Kidney (tissue), 14 donors: ENCODE data around the gene URB1. TPM values are rescaled to one million over a fixed set of nuclear protein-coding genes. Genes with fewer than 3 reads are reported as not detected.
"Not testable (repeated sequence)": the region's sequence is repeated elsewhere in the genome, so short reads cannot be mapped to it uniquely, and the experiment has no call there.

Experiments
- DNase-seq, 5 donors: peaks; one replicate each; pipeline ENCODE4 v3.0.0-alpha.2; 2013 to 2020
- FAIRE-seq: peaks from 2 replicates; lab custom pipeline; 2012; peaks lifted over from hg19 to GRCh38; lab: Jason Lieb, UNC
- H3K27ac ChIP-seq, 2 donors: one replicate each; pipeline ENCODE4 v1.7.0; 2013; ENCODE audit warnings: low read depth in 2 of 2, low read length in 2 of 2, inconsistent platforms in 1 of 2
- H3K27me3 ChIP-seq: one replicate; pipeline ENCODE4 v1.7.1; 2013; ENCODE audit warnings: low read length, inconsistent platforms; ENCODE audit not compliant: control insufficient read depth, insufficient read depth
- H3K36me3 ChIP-seq, 3 donors: one replicate each; pipeline versions ENCODE4 v1.7.0 to v1.7.1; 2013; ENCODE audit warnings: low read length in 3 of 3, control low read depth in 1 of 3, inconsistent platforms in 1 of 3; ENCODE audit not compliant: insufficient read depth in 3 of 3, control insufficient read depth in 2 of 3
- H3K4me1 ChIP-seq, 3 donors: one replicate each; pipeline versions ENCODE4 v1.7.0 to v1.7.1; 2013; ENCODE audit warnings: low read length in 3 of 3, inconsistent platforms in 1 of 3, low read depth in 1 of 3; ENCODE audit not compliant: control insufficient read depth in 2 of 3, insufficient read depth in 2 of 3
- H3K4me3 ChIP-seq, 3 donors: one replicate each; pipeline versions ENCODE4 v1.7.0 to v1.8.1; 2013; ENCODE audit warnings: low read length in 3 of 3, control low read depth in 1 of 3, inconsistent platforms in 1 of 3
- H3K9ac ChIP-seq, 3 donors: one replicate each; pipeline versions ENCODE4 v1.7.0 to v1.7.1; 2013; ENCODE audit warnings: low read length in 3 of 3, control low read depth in 1 of 3, inconsistent platforms in 1 of 3
- H3K9me3 ChIP-seq, 3 donors: one replicate each; pipeline versions ENCODE4 v1.7.0 to v1.7.1; 2013; ENCODE audit warnings: low read length in 3 of 3, control low read depth in 1 of 3, inconsistent platforms in 1 of 3; ENCODE audit not compliant: control insufficient read depth in 2 of 3, insufficient read depth in 1 of 3
- intact Hi-C: fragments of 100-400 bp; cut with DNase I; formaldehyde crosslinking; loops from one replicate; pipeline ENCODE4 v1.11.1; 2022
- polyA plus RNA-seq: library from polyadenylated mRNA; stranded (reverse); fragments of 350-450 nt; fragmentation: Illumina TruSeq; extraction: RNeasy Lipid Tissue Mini Kit (QIAGEN cat#74804); gene quantifications from one replicate; pipeline ENCODE4 v1.2.3, GENCODE V29; 2014; ENCODE audit warnings: low read depth, low replicate concordance; ENCODE audit not compliant: insufficient read depth
- total RNA-seq: library from RNA; stranded (reverse); fragmentation: NEBNext Ultra II Directional; extraction: Animal tissue kit (Norgen Biotek cat#: 25700); gene quantifications from one replicate; pipeline ENCODE4 v1.2.1, GENCODE V29; 2021
- TF ChIP-seq, protein P1 (sequence below): IDR thresholded peaks from 3 replicates; pipeline ENCODE4 v1.5.1; 2012; ENCODE audit warnings: mild to moderate bottlenecking, moderate library complexity, borderline replicate concordance; ENCODE audit not compliant: insufficient read depth; ENCODE audit errors: extremely low read depth
- donor health status: control.
- donor health status: control.
- donor health status: control.
- donor health status: control.
- donor health status: control.
- donor health status: DM: yes; HTN: yes; CAD: no.
- donor health status: Normal renal cell carcinoma (clear cell type).

URB1 gene
- total and polyA plus RNA-seq, 2 donors from 2014 or later = 1.7 to 15.0 TPM

- Histone ChIP-seq H3K36me3 (peaks cover 2 to 26% (median 2%) of the 10 kb centered on the region in 3 donors), H3K9ac (no peak overlapping the region), H3K4me1 (no peaks in the 10 kb centered on the region), H3K4me3 (no peak overlapping the region), H3K27ac (no peak overlapping the region), H3K9me3 (no peaks in the 10 kb centered on the region), H3K27me3 (no peaks in the 10 kb centered on the region)
- DNase-seq = no peak
- FAIRE-seq = no peak
- TF ChIP-seq, protein P1, sequence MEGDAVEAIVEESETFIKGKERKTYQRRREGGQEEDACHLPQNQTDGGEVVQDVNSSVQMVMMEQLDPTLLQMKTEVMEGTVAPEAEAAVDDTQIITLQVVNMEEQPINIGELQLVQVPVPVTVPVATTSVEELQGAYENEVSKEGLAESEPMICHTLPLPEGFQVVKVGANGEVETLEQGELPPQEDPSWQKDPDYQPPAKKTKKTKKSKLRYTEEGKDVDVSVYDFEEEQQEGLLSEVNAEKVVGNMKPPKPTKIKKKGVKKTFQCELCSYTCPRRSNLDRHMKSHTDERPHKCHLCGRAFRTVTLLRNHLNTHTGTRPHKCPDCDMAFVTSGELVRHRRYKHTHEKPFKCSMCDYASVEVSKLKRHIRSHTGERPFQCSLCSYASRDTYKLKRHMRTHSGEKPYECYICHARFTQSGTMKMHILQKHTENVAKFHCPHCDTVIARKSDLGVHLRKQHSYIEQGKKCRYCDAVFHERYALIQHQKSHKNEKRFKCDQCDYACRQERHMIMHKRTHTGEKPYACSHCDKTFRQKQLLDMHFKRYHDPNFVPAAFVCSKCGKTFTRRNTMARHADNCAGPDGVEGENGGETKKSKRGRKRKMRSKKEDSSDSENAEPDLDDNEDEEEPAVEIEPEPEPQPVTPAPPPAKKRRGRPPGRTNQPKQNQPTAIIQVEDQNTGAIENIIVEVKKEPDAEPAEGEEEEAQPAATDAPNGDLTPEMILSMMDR = no peak
- intact Hi-C loops = no loop called here
Measured at GRCh38 chr21:32312976-32313375, 79.8 kb downstream of the URB1 start.

DNA sequence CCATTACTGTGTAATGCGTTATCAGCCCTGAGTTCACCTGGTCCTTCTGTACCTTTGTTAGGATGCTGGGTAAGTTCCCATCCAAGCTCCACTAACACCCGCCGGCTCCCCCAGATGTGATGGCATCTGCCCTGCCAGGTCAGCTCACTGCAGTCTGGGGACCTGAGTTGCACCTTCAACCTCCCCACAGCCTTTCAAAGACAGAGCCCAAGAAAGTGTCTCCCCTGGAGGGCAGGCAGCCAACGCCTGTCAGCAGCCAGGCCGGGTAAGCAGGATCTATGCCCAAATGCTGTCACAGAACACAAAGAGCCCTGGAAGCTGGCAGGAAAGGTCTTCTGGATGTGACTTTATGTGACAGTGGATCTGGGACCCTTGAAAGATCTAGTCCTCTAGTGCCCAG lies 80.5 kb downstream of the URB1 start:
- TF ChIP-seq, protein P1 = no peak
- H3K4me3 ChIP-seq = no peak overlapping the region
- no peak overlapping the region for H3K9ac ChIP-seq
- DNase-seq (no peak), FAIRE-seq (no peak)
- no peak overlapping the region for H3K27ac ChIP-seq
- intact Hi-C loops = no loop called here
- H3K9me3 ChIP-seq = no peaks in the 10 kb centered on the region
- no peaks in the 10 kb centered on the region for H3K27me3 ChIP-seq
- peaks cover 2 to 21% (median 2%) of the 10 kb centered on the region in 3 donors for H3K36me3 ChIP-seq
- no peaks in the 10 kb centered on the region for H3K4me1 ChIP-seq

GRCh38 chr21:32311621-32312020 lies 81.2 kb downstream of the URB1 start:
- intact Hi-C loops = no loop called here

DNA sequence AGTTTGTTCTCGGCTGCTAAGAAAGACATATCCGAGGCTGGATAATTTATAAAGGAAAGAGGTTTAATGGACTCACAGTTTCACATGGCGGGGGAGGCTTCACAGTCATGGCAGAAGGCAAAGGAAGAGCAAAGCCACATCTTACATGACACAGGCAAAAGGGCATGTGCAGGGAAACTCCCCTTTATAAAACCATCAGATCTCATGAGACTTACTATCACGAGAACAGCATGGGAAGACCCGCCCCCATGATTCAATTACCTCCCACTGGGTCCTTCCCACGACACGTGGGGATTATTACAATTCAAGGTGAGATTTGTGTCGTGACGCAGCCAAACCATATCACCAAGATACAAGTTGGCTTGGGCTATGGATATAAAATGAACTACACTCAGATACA lies 81.8 kb downstream of the URB1 start:
- DNase-seq, intact Hi-C loops, H3K27me3 ChIP-seq, H3K27ac ChIP-seq, H3K9ac ChIP-seq, H3K4me1 ChIP-seq, H3K36me3 ChIP-seq, H3K9me3 ChIP-seq, H3K4me3 ChIP-seq, FAIRE-seq: not testable (repeated sequence)

More at GRCh38 chr21:32311621-32312020, 81.2 kb downstream of the URB1 start:
- TF ChIP-seq, protein P1 = no peak
- H3K9me3 ChIP-seq = no peaks in the 10 kb centered on the region
- peaks cover 2 to 14% (median 2%) of the 10 kb centered on the region in 3 donors for H3K36me3 ChIP-seq
- H3K4me3 ChIP-seq = no peak overlapping the region
- no peaks in the 10 kb centered on the region for H3K4me1 ChIP-seq
- no peaks in the 10 kb centered on the region for H3K27me3 ChIP-seq
- H3K9ac ChIP-seq = no peak overlapping the region
- FAIRE-seq (no peak), DNase-seq (no peak)
- H3K27ac ChIP-seq = no peak overlapping the region
